Hepatocyte (in vitro differentiated cells): ENCODE measurements around the gene RGS14. TPM values are rescaled to one million over a fixed set of nuclear protein-coding genes. Genes with fewer than 3 reads are reported as not detected.

Experiments used
- DNase-seq: peaks from one replicate; pipeline ENCODE4 v3.0.0-alpha.2; 2016; ENCODE audit warnings: low spot score
- H2AFZ ChIP-seq: fragments of 200-600 bp; sonication (generic); 2 replicates; pipeline ENCODE4 v1.6.0; 2016; ENCODE audit warnings: antibody characterized with exemption, mild to moderate bottlenecking
- H3K27ac ChIP-seq: fragments of 200-600 bp; sonication (generic); 2 replicates; pipeline ENCODE4 v1.5.1; 2016; ENCODE audit warnings: mild to moderate bottlenecking
- H3K27me3 ChIP-seq: fragments of 200-600 bp; sonication (generic); 2 replicates; pipeline ENCODE4 v1.6.1; 2016
- H3K36me3 ChIP-seq: fragments of 200-600 bp; sonication (generic); replicated peaks from 2 replicates; pipeline ENCODE4 v1.5.1; 2016; ENCODE audit warnings: low read depth; ENCODE audit not compliant: insufficient read depth
- H3K4me1 ChIP-seq: fragments of 200-600 bp; sonication (generic); 2 replicates; pipeline ENCODE4 v1.5.1; 2016; ENCODE audit warnings: mild to moderate bottlenecking, moderate library complexity; ENCODE audit not compliant: insufficient read depth
- H3K4me2 ChIP-seq: fragments of 200-600 bp; sonication (generic); 2 replicates; pipeline ENCODE4 v1.6.0; 2016
- H3K4me3 ChIP-seq: fragments of 200-600 bp; sonication (generic); 2 replicates; pipeline ENCODE4 v1.5.1; 2016; ENCODE audit warnings: mild to moderate bottlenecking
- H3K79me2 ChIP-seq: fragments of 200-600 bp; sonication (generic); 2 replicates; pipeline ENCODE4 v1.6.0; 2017; ENCODE audit warnings: mild to moderate bottlenecking
- H3K9me2 ChIP-seq: fragments of 200-600 bp; sonication (generic); replicated peaks from 2 replicates; pipeline ENCODE4 v1.6.0; 2017; ENCODE audit warnings: mild to moderate bottlenecking; ENCODE audit not compliant: insufficient read depth
- H3K9me3 ChIP-seq: fragments of 200-600 bp; sonication (generic); 2 replicates; pipeline ENCODE4 v1.5.1; 2016; ENCODE audit warnings: low read depth, mild to moderate bottlenecking
- H4K20me1 ChIP-seq: fragments of 200-600 bp; sonication (generic); 2 replicates; pipeline ENCODE4 v1.6.0; 2016; ENCODE audit warnings: mild to moderate bottlenecking; ENCODE audit not compliant: insufficient read depth, poor library complexity, severe bottlenecking
- EZH2 ChIP-seq: fragments of 200-600 bp; sonication (generic); IDR thresholded peaks from 2 replicates; pipeline ENCODE4 v1.6.1; 2016; ENCODE audit warnings: antibody characterized with exemption, mild to moderate bottlenecking, borderline replicate concordance
- EZH2phosphoT487 ChIP-seq: fragments of 200-600 bp; sonication (generic); IDR thresholded peaks from one replicate; pipeline ENCODE4 v1.6.1; 2018; ENCODE audit warnings: antibody characterized with exemption, mild to moderate bottlenecking, low read depth, moderate library complexity; ENCODE audit not compliant: unreplicated experiment, severe bottlenecking
- WGBS: methylation state at CpG from one replicate; pipeline ENCODE4 v1.1.6; 2016; ENCODE audit warnings: low lambda C conversion rate; ENCODE audit errors: missing lambda C conversion rate; 5-methylcytosine and 5-hydroxymethylcytosine counted together
- polyA plus RNA-seq: library from polyadenylated mRNA; unstranded; fragments of >200 nt; fragmentation: Nextera tagmentation; extraction: Ambion mirVana; gene quantifications from 2 replicates; pipeline ENCODE4 v1.2.1, GENCODE V29; 2016
- total RNA-seq: library from RNA; depleted of rRNA; stranded (reverse); fragments of >200 nt; gene quantifications from 2 replicates; pipeline ENCODE4 v1.2.3, GENCODE V29; 2014
- TF ChIP-seq, protein P1 (sequence below): fragments of 200-600 bp; sonication (generic); IDR thresholded peaks from 2 replicates; pipeline ENCODE4 v1.5.1; 2016; ENCODE audit warnings: antibody characterized with exemption, mild to moderate bottlenecking; ENCODE audit not compliant: poor library complexity

The RGS14 gene
- total and polyA plus RNA-seq, 2 experiments from 2014 or later, result 36.5 to 37.0 TPM

DNA sequence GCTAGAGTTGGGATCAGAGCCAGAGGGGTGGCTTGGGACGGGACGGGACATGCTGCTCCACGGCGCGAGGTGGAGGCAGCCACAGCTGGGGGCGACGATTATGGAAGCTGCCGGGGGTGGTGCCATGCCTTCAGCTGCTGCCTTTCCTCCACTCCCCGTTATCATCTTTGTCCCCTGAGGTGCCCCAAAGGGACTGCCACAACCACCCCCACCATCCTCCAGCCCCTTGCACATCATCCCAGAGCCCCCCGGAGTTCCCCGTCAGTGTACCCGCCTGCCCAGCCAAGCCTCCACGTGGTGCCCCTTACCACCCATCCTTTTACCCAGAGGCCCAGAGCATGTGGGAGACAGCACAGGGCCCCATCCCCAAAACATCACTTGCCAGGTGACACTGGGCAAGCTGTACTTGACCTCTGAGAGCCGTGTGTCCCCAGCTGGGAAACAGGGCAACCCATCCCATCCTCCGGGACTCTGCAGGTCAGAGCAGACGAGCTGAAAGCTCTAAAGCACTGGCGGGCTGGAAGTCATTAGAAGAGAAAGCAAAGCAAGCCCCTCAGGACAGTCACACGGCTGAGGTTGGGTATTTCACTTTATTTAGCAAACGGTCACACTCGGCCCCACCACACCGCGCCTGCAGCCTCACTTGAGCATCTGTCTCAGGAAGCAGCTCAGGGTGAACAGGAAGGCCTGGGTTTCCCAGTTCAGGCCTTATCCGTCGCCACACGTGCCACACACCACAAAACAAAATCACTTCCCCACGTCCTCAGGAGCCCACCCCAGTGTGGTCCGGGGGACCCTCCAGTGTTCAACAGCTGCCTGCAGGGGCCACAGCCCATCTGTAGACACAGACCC, 26.5 kb upstream of the RGS14 start:
- Histone ChIP-seq H4K20me1 (no peaks in the 10 kb centered on the region), H3K9me2 (no peaks in the 10 kb centered on the region), H3K4me1 (peaks cover 3% of the 10 kb centered on the region), H3K27ac (no peak overlapping the region), H3K79me2 (no peaks in the 10 kb centered on the region), H3K36me3 (no peaks in the 10 kb centered on the region), H3K9me3 (no peaks in the 10 kb centered on the region), H3K27me3 (no peaks in the 10 kb centered on the region), H3K4me3 (no peak overlapping the region), H3K4me2 (no peak overlapping the region), H2AFZ (no peak overlapping the region)
- WGBS, result 96% methylated on average over 23 of the region's 27 CpGs
- TF ChIP-seq EZH2 (no peak), EZH2phosphoT487 (no peak)
- TF ChIP-seq, protein P1, sequence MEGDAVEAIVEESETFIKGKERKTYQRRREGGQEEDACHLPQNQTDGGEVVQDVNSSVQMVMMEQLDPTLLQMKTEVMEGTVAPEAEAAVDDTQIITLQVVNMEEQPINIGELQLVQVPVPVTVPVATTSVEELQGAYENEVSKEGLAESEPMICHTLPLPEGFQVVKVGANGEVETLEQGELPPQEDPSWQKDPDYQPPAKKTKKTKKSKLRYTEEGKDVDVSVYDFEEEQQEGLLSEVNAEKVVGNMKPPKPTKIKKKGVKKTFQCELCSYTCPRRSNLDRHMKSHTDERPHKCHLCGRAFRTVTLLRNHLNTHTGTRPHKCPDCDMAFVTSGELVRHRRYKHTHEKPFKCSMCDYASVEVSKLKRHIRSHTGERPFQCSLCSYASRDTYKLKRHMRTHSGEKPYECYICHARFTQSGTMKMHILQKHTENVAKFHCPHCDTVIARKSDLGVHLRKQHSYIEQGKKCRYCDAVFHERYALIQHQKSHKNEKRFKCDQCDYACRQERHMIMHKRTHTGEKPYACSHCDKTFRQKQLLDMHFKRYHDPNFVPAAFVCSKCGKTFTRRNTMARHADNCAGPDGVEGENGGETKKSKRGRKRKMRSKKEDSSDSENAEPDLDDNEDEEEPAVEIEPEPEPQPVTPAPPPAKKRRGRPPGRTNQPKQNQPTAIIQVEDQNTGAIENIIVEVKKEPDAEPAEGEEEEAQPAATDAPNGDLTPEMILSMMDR, result no peak
- DNase-seq, result no peak

DNA sequence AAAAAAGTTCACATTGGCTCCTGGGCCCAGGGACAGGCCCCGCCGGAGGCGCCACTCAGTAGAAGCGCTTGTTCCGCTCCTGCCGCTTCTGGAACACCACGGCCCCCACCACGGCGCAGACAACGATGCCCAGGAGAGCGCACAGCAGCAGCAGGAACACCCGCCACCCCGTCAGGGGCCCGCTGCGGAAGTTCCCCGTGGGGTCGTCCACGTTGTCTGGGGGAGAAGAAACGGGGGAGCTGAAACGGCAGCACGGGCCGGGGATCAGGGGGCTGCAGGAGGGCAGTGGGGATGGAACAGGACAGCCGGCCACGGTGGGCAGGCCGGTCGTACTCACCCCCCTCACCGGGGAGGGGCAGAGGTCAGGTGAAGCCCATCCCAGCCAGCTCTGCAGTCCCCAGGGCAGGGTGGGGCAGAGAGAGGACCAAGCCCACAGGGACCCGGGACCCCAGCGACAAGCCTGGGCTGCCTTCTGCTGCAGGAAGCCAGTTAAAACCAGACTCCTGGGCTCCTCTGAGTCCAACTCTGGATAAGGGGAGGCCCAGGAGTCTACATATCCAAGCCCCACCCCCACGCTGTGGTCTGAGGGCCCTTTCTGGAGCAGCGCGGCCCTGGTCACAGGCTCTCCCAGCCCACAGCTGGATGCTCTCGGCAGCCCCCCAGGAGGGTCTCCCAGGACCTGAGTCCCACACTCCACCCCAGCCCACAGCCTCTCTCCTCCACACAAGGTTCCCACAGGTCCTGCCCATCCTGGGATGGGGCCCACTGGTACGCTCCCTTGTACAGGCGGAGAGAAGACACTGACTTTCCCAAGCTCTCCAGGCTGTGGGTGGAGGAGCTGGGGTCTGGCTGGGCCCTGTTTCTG, 25.5 kb upstream of the RGS14 start:
- Histone ChIP-seq H3K79me2 (no peaks in the 10 kb centered on the region), H3K36me3 (no peaks in the 10 kb centered on the region), H3K4me2 (no peak overlapping the region), H2AFZ (no peak overlapping the region), H3K4me1 (no peaks in the 10 kb centered on the region), H3K27me3 (no peaks in the 10 kb centered on the region), H3K9me2 (no peaks in the 10 kb centered on the region), H4K20me1 (no peaks in the 10 kb centered on the region), H3K9me3 (no peaks in the 10 kb centered on the region), H3K27ac (no peak overlapping the region), H3K4me3 (no peak overlapping the region)
- WGBS, result 98% methylated on average over 31 of the region's 35 CpGs
- no peak for TF ChIP-seq EZH2phosphoT487
- no peak for TF ChIP-seq EZH2
- TF ChIP-seq, protein P1, result no peak
- no peak for DNase-seq

DNA sequence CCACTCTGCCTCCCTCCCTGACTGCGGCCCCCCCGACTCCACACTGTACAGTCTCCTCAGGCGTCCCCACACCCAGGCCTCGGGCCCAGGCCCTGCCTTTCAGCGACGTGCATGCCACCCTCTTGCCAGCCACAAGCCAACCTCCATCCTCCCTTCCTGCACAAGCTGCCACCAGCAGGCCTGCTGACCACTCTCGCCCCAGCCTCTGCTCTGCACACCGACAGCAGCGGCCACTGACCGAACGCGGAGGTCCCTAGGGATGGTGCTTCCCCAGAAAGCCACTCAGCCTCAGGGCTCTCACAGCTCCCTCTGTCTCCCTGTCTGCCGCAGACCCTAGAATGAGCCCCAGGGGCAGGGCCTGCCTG, 24.8 kb upstream of the RGS14 start:
- Histone ChIP-seq H3K36me3 (no peaks in the 10 kb centered on the region), H3K9me3 (no peaks in the 10 kb centered on the region), H3K79me2 (no peaks in the 10 kb centered on the region), H3K4me2 (no peak overlapping the region), H3K27ac (no peak overlapping the region), H4K20me1 (no peaks in the 10 kb centered on the region), H3K27me3 (no peaks in the 10 kb centered on the region), H2AFZ (no peak overlapping the region), H3K4me1 (no peaks in the 10 kb centered on the region), H3K4me3 (no peak overlapping the region), H3K9me2 (no peaks in the 10 kb centered on the region)
- no peak for DNase-seq
- TF ChIP-seq, protein P1, result no peak
- TF ChIP-seq EZH2 (no peak), EZH2phosphoT487 (no peak)
- WGBS, result 95% methylated on average over 13 of the region's 13 CpGs
